Sigmoid colon (tissue), 7 donors: Measurements from ENCODE around the gene USP15. TPM values are rescaled to one million over a fixed set of nuclear protein-coding genes. Genes with fewer than 3 reads are reported as not detected.

Experiments
- DNase-seq: peaks from one replicate; pipeline ENCODE4 v3.0.0-alpha.2; 2019
- H3K27ac ChIP-seq, 4 donors: fragments of 200-600 bp; sonication (generic); one replicate each; pipeline ENCODE4 v1.5.1; 2016 to 2019; ENCODE audit warnings: mild to moderate bottlenecking in 1 of 4
- H3K27me3 ChIP-seq, 3 donors: fragments of 200-600 bp; sonication (generic); one replicate each; pipeline ENCODE4 v1.5.1; 2019; ENCODE audit warnings: mild to moderate bottlenecking in 1 of 3
- H3K36me3 ChIP-seq, 4 donors: fragments of 200-600 bp; sonication (generic); one replicate each; pipeline ENCODE4 v1.5.1; 2016 to 2019
- H3K4me1 ChIP-seq, 4 donors: fragments of 200-600 bp; sonication (generic); one replicate each; pipeline ENCODE4 v1.5.1; 2017 to 2019
- H3K4me3 ChIP-seq, 4 donors: fragments of 200-600 bp; sonication (generic); one replicate each; pipeline ENCODE4 v1.5.1; 2017 to 2019; ENCODE audit warnings: mild to moderate bottlenecking in 2 of 4, moderate library complexity in 1 of 4
- H3K9me3 ChIP-seq, 4 donors: fragments of 200-600 bp in 3 of 4; sonication (generic) in 3 of 4; one replicate each; pipeline versions ENCODE4 v1.5.1 to v1.6.1; 2013 to 2019
- EP300 ChIP-seq, 4 donors: sonication (generic); formaldehyde crosslinking; IDR thresholded peaks; one replicate each; pipeline ENCODE4 v1.6.1; 2017; ENCODE audit warnings: antibody characterized with exemption in 4 of 4
- POLR2A ChIP-seq, 2 donors: fragments of 450-650 bp; IDR thresholded peaks; one replicate each; pipeline ENCODE4 v1.6.1; 2016; ENCODE audit warnings: antibody characterized with exemption in 2 of 2, mild to moderate bottlenecking in 2 of 2, moderate library complexity in 2 of 2
- POLR2AphosphoS5 ChIP-seq, 4 donors: sonication (generic); formaldehyde crosslinking; IDR thresholded peaks; one replicate each; pipeline ENCODE4 v1.6.1; 2017; ENCODE audit warnings: antibody characterized with exemption in 4 of 4
- WGBS, 2 donors: extraction: QIAGEN DNeasy Blood & Tissue Kit; methylation state at CpG; one replicate each; pipeline ENCODE4 v1.1.7; 2013; 5-methylcytosine and 5-hydroxymethylcytosine counted together
- intact Hi-C: fragments of 100-400 bp; cut with DNase I; formaldehyde crosslinking; loops from one replicate; pipeline ENCODE4 v1.15.1; 2023
- polyA plus RNA-seq, 3 donors: library from polyadenylated mRNA; stranded (reverse); fragments of 200-250 nt; gene quantifications; one replicate each; pipeline ENCODE4 v1.2.3, GENCODE V29; 2013
- total RNA-seq, 4 donors: library from RNA; depleted of rRNA; stranded (reverse); fragments of >200 nt; gene quantifications; one replicate each; pipeline ENCODE4 v1.1.0, GENCODE V29; 2016
- TF ChIP-seq, protein P1 (sequence below), 4 experiments: fragments of 450-650 bp in 3 of 4; fragments of 200-600 bp in 1 of 4; IDR thresholded peaks; one replicate each; pipeline ENCODE4 v1.5.1; 2016 to 2019; ENCODE audit warnings: antibody characterized with exemption in 4 of 4, mild to moderate bottlenecking in 3 of 4, moderate library complexity in 2 of 4
- donor health status: healthy with polysubstance abuse.
- donor health status: Bipolar disorder and iron deficiency.
- donor health status: healthy.

USP15 gene
- total and polyA plus RNA-seq, 7 donors, result 22.2 to 78.4 (median 63.7) TPM

DNA sequence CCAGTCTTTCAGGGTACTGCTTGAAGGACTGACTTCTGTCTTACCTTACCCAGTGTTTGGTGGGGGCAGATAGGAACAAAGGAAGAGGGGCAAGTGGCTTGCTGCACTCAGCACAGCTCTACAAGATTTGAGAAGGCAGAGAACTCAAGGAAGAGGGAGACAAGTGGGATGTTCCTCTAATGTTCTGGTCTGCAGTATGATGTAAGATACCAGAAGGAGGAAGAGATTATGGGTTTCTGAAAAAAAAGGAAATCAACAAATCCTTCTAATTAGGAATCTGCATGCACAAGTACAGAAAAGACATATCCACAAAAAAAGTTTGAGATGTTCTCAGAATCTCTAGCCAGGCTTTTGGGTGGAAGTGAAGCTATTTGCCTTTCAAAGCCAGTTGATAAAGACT, 37.1 kb downstream of the USP15 start:
- Histone ChIP-seq H3K4me1 (peaks cover 0 to 22% (median 9%) of the 10 kb centered on the region in 4 donors), H3K9me3 (no peaks in the 10 kb centered on the region), H3K27me3 (no peaks in the 10 kb centered on the region), H3K27ac (no peak overlapping the region), H3K4me3 (no peak overlapping the region), H3K36me3 (peaks cover 0 to 41% (median 6%) of the 10 kb centered on the region in 4 donors)
- intact Hi-C loops, result no loop called here
- TF ChIP-seq EP300 (IDR thresholded peaks at IDR 0.05), result no peak
- DNase-seq, result no peak

DNA sequence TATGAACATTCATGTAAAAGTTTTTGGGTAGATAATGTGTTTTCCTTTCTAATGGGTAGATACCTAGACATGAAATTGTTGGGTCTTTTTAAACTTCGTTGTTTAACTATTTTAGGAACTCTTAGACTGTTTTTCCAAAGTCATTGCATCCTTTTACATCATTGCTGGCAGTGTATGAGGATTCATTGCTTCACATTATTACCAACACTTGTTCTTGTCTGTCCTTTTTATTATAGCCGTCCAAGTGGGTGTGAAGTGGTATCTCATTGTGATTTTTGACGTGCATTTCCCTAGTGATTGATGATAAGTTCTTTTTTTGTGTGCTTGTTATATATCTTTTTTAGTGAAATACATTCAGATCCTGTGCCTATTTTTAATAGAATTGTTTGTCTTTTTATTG, 39.4 kb downstream of the USP15 start:
- intact Hi-C loops, result no loop called here
- peaks cover 0 to 63% (median 15%) of the 10 kb centered on the region in 4 donors for H3K36me3 ChIP-seq

DNA sequence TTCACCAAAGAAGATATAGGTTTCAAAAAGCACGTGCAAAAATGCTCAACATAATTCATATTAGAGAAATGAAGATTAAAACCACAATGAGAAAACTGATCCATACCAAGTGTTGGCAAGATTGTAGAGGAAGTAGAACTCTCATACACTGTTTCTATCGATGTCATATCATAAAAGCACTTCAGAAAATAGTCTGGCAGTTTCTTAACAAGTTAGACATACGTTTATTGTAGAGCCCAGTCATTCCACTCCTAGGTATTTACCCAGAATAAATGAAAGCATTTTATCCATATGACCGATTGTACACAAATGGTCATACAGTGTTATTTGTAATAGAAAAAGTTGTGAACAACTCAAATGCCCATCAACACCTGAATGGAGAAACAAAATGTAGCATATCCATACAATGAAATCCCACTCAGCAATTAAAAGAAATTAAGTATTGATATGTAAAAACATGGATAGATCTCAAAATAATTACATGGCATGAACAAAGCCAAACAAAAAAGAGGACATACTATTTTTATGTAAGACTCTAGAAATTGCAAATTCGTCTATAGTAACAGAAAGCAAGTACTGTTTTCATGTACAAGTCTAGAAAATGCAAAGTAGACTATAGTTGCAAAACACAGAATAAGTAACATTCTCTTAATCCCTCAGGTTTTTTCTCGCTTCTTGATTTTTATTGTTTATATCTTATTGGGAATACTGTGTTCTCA, 41.0 kb downstream of the USP15 start:
- H3K27ac ChIP-seq, result no peak overlapping the region
- peaks cover 0 to 65% (median 11%) of the 10 kb centered on the region in 4 donors for H3K36me3 ChIP-seq
- H3K27me3 ChIP-seq, result no peaks in the 10 kb centered on the region
- DNase-seq, result no peak
- peaks cover 0 to 18% (median 3%) of the 10 kb centered on the region in 4 donors for H3K4me1 ChIP-seq
- intact Hi-C loops, result no loop called here
- H3K9me3 ChIP-seq, result no peaks in the 10 kb centered on the region
- no peak overlapping the region for H3K4me3 ChIP-seq
- TF ChIP-seq EP300 (IDR thresholded peaks at IDR 0.05) (no peak), POLR2A (IDR thresholded peaks at IDR 0.05) (no peak), POLR2AphosphoS5 (IDR thresholded peaks at IDR 0.05) (no peak)
- 76 to 89% methylated on average over 6 of the region's 6 CpGs for WGBS, 2 donors

More for the DNA sequence above, 39.4 kb downstream of the USP15 start:
- H3K27me3 ChIP-seq, result no peaks in the 10 kb centered on the region
- H3K27ac ChIP-seq, result no peak overlapping the region
- H3K4me1 ChIP-seq, result peaks cover 0 to 18% (median 3%) of the 10 kb centered on the region in 4 donors
- DNase-seq, result no peak
- no peak overlapping the region for H3K4me3 ChIP-seq
- WGBS, 2 donors, result 84 to 91% methylated on average over 3 of the region's 3 CpGs
- no peaks in the 10 kb centered on the region for H3K9me3 ChIP-seq
- TF ChIP-seq, protein P1, sequence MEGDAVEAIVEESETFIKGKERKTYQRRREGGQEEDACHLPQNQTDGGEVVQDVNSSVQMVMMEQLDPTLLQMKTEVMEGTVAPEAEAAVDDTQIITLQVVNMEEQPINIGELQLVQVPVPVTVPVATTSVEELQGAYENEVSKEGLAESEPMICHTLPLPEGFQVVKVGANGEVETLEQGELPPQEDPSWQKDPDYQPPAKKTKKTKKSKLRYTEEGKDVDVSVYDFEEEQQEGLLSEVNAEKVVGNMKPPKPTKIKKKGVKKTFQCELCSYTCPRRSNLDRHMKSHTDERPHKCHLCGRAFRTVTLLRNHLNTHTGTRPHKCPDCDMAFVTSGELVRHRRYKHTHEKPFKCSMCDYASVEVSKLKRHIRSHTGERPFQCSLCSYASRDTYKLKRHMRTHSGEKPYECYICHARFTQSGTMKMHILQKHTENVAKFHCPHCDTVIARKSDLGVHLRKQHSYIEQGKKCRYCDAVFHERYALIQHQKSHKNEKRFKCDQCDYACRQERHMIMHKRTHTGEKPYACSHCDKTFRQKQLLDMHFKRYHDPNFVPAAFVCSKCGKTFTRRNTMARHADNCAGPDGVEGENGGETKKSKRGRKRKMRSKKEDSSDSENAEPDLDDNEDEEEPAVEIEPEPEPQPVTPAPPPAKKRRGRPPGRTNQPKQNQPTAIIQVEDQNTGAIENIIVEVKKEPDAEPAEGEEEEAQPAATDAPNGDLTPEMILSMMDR (IDR thresholded peaks at IDR 0.05), result no peak
- TF ChIP-seq EP300 (IDR thresholded peaks at IDR 0.05) (no peak), POLR2A (IDR thresholded peaks at IDR 0.05) (no peak), POLR2AphosphoS5 (IDR thresholded peaks at IDR 0.05) (no peak)

DNA sequence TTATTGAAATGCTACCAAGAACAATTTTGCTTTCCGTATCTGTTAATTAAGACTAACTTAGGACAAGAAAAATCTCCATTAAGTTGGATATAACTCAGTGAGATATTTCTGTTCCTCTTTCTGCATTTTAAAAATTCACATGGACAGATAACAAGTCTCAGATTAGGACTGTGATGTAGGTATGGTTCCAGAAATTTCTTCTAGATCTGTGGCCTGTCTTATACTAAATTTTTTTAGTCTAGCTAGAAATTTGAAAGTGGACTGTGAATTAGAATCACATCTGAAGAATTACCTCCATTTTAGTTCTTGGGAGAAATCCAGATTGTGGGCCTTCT, 41.6 kb downstream of the USP15 start:
- Histone ChIP-seq H3K4me1 (peaks cover 0 to 18% (median 3%) of the 10 kb centered on the region in 4 donors), H3K27ac (no peak overlapping the region), H3K9me3 (no peaks in the 10 kb centered on the region), H3K36me3 (peaks cover 0 to 65% (median 11%) of the 10 kb centered on the region in 4 donors), H3K4me3 (no peak overlapping the region), H3K27me3 (no peaks in the 10 kb centered on the region)
- intact Hi-C loops, result no loop called here
- 93 to 96% methylated on average over 1 of the region's 1 CpG for WGBS, 2 donors
- no peak for DNase-seq
- TF ChIP-seq, protein P1 (IDR thresholded peaks at IDR 0.05), result no peak
- TF ChIP-seq EP300 (IDR thresholded peaks at IDR 0.05) (no peak), POLR2A (IDR thresholded peaks at IDR 0.05) (no peak), POLR2AphosphoS5 (IDR thresholded peaks at IDR 0.05) (no peak)

DNA sequence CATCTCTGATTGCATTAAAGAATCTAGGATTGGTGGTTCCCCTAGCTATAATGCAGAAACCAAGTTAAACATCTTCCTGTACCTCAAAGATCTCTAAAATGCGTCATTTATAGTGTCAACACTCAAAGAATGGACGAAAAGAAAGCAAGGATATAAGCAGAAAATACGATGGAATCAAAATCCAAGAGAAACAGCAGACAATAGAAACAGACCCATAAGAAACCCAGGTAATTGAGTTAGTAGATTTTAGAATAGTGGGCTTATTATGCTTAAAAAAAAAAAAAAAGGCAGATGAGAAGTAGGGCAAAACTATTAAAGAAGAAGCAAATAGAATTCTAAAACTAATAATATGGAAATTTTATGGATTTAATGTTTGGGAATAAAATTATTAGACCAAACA, 44.4 kb downstream of the USP15 start:
- DNase-seq, result no peak
- Histone ChIP-seq H3K36me3 (peaks cover 0 to 55% (median 11%) of the 10 kb centered on the region in 4 donors), H3K27me3 (no peaks in the 10 kb centered on the region), H3K4me1 (peaks cover 0 to 28% (median 5%) of the 10 kb centered on the region in 4 donors), H3K27ac (no peak overlapping the region), H3K9me3 (no peaks in the 10 kb centered on the region), H3K4me3 (no peak overlapping the region)
- 98 to 99% methylated on average over 3 of the region's 3 CpGs for WGBS, 2 donors
- intact Hi-C loops, result no loop called here
- TF ChIP-seq POLR2AphosphoS5 (IDR thresholded peaks at IDR 0.05) (no peak), EP300 (IDR thresholded peaks at IDR 0.05) (no peak), POLR2A (IDR thresholded peaks at IDR 0.05) (no peak)
- TF ChIP-seq, protein P1 (IDR thresholded peaks at IDR 0.05), result no peak
